HG02840 (cell line): ENCODE results near the gene LRP11.
"Not testable (repeated sequence)": the region's sequence is repeated elsewhere in the genome, so short reads cannot be mapped to it uniquely, and the experiment has no call there.

Experiments used
- ATAC-seq: cut with Tn5 transposase; IDR thresholded peaks from one replicate; pipeline ENCODE4 v1.9.1; 2021; ENCODE audit warnings: mild to moderate bottlenecking, moderate library complexity, moderate number of reproducible peaks; ENCODE audit not compliant: unreplicated experiment, low FRiP score

LRP11 gene

DNA sequence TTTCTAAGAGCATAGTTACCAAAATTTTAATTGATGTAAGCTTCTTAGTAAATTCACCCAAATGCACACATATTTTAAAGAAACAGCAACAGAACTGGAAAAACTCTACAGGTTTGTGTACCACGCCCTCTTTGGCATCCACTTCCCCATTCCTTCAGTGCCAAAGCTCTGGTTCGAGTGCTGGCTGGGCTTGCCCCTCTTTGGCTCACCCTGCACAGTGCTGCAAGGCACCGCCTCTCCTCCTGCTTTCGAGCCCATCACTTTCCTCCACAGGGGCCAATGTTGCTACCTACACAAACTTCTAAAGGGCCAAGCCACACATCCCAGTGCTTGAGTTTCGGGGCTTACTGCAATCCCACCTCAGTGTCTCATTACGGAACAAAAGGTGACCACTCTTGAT is 9.6 kb downstream of the LRP11 start:
- ATAC-seq = no peak

GRCh38 chr6:149854017-149854416 is 10.1 kb downstream of the LRP11 start:
- not testable (repeated sequence) for ATAC-seq

- ATAC-seq = no peak
These were observed 11.3 kb downstream of the LRP11 start for GRCh38 chr6:149852881-149853280.

DNA sequence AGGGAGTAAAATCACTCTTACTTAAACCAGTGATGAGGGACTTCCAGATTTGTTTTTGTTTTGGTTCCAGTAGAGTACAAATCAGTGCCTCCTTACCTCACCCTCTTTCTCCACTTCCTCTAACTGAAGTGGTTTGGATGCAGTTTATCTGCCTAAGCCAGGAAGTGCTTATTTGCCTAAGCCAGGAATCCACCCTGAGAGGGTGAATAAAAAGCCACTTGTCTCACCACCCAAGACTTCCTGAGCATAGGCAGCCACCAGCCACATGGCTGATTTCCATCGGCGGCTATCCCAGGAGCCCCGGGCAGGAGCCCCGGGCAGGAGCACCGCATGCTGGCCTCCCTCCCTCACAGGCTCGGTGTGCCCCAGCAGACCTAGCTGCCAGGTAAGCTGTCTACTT is 12.0 kb downstream of the LRP11 start:
- no peak for ATAC-seq

GRCh38 chr6:149851461-149852110 is 12.6 kb downstream of the LRP11 start:
- ATAC-seq = no peak

DNA sequence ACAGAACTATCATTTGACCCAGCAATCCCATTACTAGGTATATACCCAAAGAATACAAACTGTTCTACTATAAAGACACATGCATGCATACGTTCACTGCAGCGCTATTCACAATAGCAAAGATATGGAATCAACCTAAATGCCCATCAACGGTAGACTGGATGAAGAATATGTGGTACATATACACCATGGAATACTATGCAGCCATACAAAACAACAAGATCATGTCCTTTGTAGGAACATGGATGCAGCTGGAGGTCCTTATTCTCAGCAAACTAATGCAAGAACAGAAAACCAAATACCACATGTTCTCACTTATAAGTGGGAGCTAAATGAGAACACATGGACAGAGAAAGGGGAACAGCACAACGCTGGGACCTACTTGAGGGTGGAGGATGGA is 15.8 kb downstream of the LRP11 start:
- ATAC-seq = not testable (repeated sequence)

GRCh38 chr6:149847939-149848267 is 16.3 kb downstream of the LRP11 start:
- ATAC-seq = no peak

- ATAC-seq = no peak
These were observed 17.8 kb downstream of the LRP11 start for GRCh38 chr6:149846321-149846720.

DNA sequence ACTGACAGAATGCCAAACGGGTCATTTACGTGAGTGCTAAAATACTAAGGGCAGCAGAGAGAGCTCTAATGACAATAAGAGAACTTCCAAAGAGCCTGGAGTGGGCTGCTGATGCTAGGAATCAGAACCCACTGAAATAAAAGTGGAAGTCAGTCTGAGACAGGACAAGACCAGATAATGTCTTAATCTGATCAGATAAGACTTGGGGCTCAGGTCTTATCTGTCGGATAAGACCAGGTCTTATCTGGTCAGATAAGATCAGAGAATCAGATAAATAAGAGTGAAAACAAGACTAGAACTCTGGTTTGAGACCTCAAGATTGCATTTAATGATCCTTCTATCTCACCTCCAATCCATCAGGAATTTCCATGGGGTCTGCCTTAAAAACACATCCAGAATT is 18.6 kb downstream of the LRP11 start:
- ATAC-seq = no peak

DNA sequence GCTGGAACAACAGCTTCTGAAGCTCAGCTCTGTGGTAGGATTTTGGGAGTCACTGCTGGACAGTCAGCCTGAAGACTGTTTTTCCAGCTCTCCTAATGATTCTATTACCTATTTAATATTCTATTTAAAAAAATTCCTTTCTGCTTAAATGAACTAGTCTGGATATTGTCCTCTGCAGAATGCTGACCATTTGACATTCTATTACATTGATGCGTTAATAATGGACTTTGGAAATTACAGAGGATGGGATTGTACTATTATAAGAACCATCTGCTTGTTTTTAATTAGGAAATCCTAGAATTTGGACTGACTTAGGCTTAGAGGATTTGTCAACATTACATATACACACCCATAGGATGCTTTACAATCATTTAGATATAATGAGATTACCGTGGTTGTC is 19.7 kb downstream of the LRP11 start:
- ATAC-seq = no peak

DNA sequence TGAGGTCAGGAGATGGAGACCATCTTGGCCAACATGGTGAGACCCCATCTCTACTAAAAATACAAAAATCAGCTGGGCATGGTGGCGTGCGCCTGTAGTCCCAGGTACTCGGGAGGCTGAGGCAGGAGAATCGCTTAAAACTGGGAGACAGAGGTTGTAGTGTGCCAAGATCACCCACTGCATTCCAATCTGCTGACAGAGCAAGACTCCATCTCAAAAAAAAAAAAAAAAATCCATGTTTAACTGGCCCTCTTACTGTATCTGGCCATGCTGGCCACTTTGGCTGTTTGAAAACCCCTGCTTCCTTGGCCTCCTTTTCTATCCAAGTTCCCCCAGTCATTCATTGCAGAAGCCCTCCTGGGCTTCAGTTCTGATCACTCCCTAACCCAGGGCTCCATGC is 20.1 kb downstream of the LRP11 start:
- ATAC-seq = not testable (repeated sequence)

- ATAC-seq = no peak
These were observed 21.0 kb downstream of the LRP11 start for GRCh38 chr6:149843051-149843633.

DNA sequence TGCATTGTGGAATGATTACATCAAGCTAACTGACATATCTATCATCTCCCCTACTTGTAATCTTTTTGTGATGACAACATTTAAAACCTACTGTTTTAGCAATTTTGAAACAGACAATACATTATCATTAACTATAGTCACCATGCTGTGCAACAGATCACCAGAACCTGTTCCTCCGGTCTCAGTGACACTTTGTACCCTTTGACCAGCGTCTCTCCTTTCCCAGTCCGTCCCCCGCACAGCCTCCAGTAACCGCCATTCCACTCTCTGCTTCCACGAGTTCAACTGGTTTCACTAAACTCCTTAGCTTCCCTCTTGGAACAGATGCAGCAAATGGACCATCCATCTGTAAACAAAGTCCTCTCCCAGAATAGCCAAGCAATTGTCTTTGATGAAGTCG is 21.8 kb downstream of the LRP11 start:
- no peak for ATAC-seq

GRCh38 chr6:149840345-149841075 is 23.6 kb downstream of the LRP11 start:
- no peak for ATAC-seq

GRCh38 chr6:149834513-149835481 is 29.4 kb downstream of the LRP11 start:
- ATAC-seq = no peak

DNA sequence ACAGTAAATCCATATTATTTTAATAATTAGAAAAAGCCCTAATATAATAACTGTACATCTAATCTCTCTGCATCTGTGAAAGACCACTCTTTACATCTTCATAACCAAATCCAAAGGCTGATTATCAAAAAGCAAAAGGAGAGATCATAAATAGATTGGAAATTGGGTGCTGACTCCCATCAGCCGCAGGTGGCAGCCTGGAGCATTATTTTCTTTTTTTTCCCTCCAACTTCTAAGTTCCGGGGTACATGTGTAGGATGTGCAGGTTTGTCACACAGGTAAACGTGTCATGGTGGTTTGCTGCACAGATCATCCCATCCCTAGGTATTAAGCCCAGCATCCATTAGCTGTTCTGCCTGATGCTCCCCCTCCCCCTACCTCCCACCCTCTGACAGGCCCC is 30.5 kb downstream of the LRP11 start:
- no peak for ATAC-seq

DNA sequence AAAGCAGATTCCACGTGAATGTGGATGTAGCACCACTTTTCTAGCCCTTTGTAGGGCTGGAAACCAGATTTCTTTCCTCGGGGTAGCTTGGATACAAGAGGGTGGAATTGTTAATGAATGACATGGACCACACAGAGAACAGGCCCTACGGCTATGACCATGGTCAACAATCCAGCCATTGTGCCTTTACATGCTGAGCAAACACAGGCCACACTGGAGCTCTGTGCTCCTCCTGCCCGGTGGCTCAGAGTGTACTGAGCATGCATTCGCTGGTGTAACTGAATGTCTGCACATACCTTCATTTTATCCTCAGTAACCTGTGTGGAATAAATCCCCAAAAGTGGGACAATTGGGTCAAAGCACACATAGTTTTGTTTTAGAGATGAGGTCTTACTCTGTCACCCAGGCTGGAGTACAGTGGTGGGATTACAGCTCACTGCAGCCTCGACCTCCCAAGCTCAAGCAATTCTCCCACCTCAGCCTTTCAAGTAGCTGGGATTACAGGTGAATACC is 32.8 kb downstream of the LRP11 start:
- no peak for ATAC-seq

- ATAC-seq = no peak
These were observed 33.3 kb downstream of the LRP11 start for GRCh38 chr6:149830731-149831307.

DNA sequence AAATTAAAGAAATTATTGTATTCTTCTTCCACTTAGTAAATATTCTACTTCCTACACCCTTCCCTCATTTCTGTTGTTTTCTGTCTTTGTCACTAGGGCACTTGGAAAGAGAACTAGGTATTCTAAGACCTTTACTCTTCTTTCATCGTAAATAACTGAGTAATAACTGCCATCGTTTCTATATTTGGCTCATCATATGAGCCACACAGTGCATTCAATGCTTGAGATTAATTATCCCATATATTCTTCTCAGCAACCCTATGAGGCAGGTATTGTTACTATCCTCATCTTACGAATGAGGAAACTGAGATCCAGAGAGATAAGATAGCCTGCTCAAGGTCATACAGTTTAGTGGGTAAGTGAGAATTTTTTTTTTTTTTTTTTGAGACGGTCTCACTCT is 38.9 kb downstream of the LRP11 start:
- no peak for ATAC-seq

GRCh38 chr6:149823013-149823412 is 41.1 kb downstream of the LRP11 start:
- ATAC-seq = no peak
